Skeletal muscle tissue (tissue), 4 donors: ENCODE measurements around the gene MARK2. TPM values are rescaled to one million over a fixed set of nuclear protein-coding genes. Genes with fewer than 3 reads are reported as not detected.

Source experiments
- H3K27ac ChIP-seq: one replicate; pipeline ENCODE4 v1.7.0; 2013; ENCODE audit warnings: mild to moderate bottlenecking, low read depth, low read length, inconsistent platforms
- H3K27me3 ChIP-seq, 3 donors: one replicate each; pipeline ENCODE4 v1.7.0; 2013; ENCODE audit warnings: low read length in 3 of 3; ENCODE audit not compliant: control insufficient read depth in 3 of 3, insufficient read depth in 3 of 3
- H3K36me3 ChIP-seq, 3 donors: one replicate each; pipeline ENCODE4 v1.7.0; 2013; ENCODE audit warnings: low read length in 3 of 3; ENCODE audit not compliant: control insufficient read depth in 3 of 3, insufficient read depth in 3 of 3
- H3K4me1 ChIP-seq, 3 donors: one replicate each; pipeline ENCODE4 v1.7.0; 2013; ENCODE audit warnings: low read length in 3 of 3, mild to moderate bottlenecking in 3 of 3; ENCODE audit not compliant: control insufficient read depth in 3 of 3, insufficient read depth in 3 of 3
- H3K4me3 ChIP-seq, 3 donors: one replicate each; pipeline ENCODE4 v1.7.0; 2013; ENCODE audit warnings: low read length in 3 of 3
- H3K9ac ChIP-seq, 3 donors: one replicate each; pipeline ENCODE4 v1.7.0; 2013; ENCODE audit warnings: low read length in 3 of 3, mild to moderate bottlenecking in 3 of 3, moderate library complexity in 2 of 3, low read depth in 1 of 3
- H3K9me3 ChIP-seq, 3 donors: one replicate each; pipeline ENCODE4 v1.7.0; 2013; ENCODE audit warnings: low read length in 3 of 3; ENCODE audit not compliant: control insufficient read depth in 3 of 3
- total RNA-seq: library from RNA; depleted of rRNA; stranded (reverse); fragments of >200 nt; gene quantifications from one replicate; pipeline ENCODE4 v1.2.3, GENCODE V29; 2014
- donor health status: Osteomylitis.

MARK2 gene
- total RNA-seq, 1 donor from 2014 or later = 6.8 TPM

- Histone ChIP-seq H3K9ac (peak overlapping the region; percentile 43 to 87 (median 50)), H3K36me3 (no peaks in the 10 kb centered on the region), H3K4me1 (peaks cover 32 to 44% (median 42%) of the 10 kb centered on the region in 3 donors), H3K4me3 (peak overlapping the region; percentile 59 to 76 (median 59)), H3K27ac (peak overlapping the region; percentile 73), H3K27me3 (no peaks in the 10 kb centered on the region), H3K9me3 (no peaks in the 10 kb centered on the region)
Measured at GRCh38 chr11:63917692-63918506, 79.0 kb downstream of the MARK2 start.

- H3K9ac ChIP-seq = peak overlapping the region; percentile 43 to 87 (median 50)
- H3K4me1 ChIP-seq = peaks cover 32 to 44% (median 42%) of the 10 kb centered on the region in 3 donors
- H3K4me3 ChIP-seq = peak overlapping the region; percentile 59 to 76 (median 59)
- H3K36me3 ChIP-seq = no peaks in the 10 kb centered on the region
- H3K27ac ChIP-seq = peak overlapping the region; percentile 73
- no peaks in the 10 kb centered on the region for H3K9me3 ChIP-seq
- H3K27me3 ChIP-seq = no peaks in the 10 kb centered on the region
Measured at GRCh38 chr11:63918507-63919191, 79.7 kb downstream of the MARK2 start.

GRCh38 chr11:63919267-63920125 lies 80.6 kb downstream of the MARK2 start:
- Histone ChIP-seq H3K27me3 (no peaks in the 10 kb centered on the region), H3K4me3 (peak overlapping the region in 2 of 3 donors; percentile 30 to 76), H3K27ac (no peak overlapping the region), H3K9ac (peak overlapping the region in 1 of 3 donors; percentile 87), H3K9me3 (no peaks in the 10 kb centered on the region), H3K36me3 (no peaks in the 10 kb centered on the region), H3K4me1 (peaks cover 32 to 44% (median 42%) of the 10 kb centered on the region in 3 donors)

- Histone ChIP-seq H3K27me3 (no peaks in the 10 kb centered on the region), H3K27ac (no peak overlapping the region), H3K4me3 (peak overlapping the region in 1 of 3 donors; percentile 76), H3K9ac (peak overlapping the region in 1 of 3 donors; percentile 87), H3K36me3 (no peaks in the 10 kb centered on the region), H3K4me1 (peaks cover 32 to 42% (median 39%) of the 10 kb centered on the region in 3 donors), H3K9me3 (no peaks in the 10 kb centered on the region)
Measured at GRCh38 chr11:63920126-63920938, 81.4 kb downstream of the MARK2 start.

- Histone ChIP-seq H3K4me3 (no peak overlapping the region), H3K27ac (no peak overlapping the region), H3K27me3 (no peaks in the 10 kb centered on the region), H3K9me3 (no peaks in the 10 kb centered on the region), H3K36me3 (no peaks in the 10 kb centered on the region), H3K4me1 (peaks cover 27 to 38% (median 34%) of the 10 kb centered on the region in 3 donors), H3K9ac (no peak overlapping the region)
Measured at GRCh38 chr11:63920939-63921417, 82.1 kb downstream of the MARK2 start.

- H3K27ac ChIP-seq = no peak overlapping the region
- no peak overlapping the region for H3K9ac ChIP-seq
- no peaks in the 10 kb centered on the region for H3K36me3 ChIP-seq
- H3K4me1 ChIP-seq = peaks cover 18 to 25% (median 22%) of the 10 kb centered on the region in 3 donors
- no peak overlapping the region for H3K4me3 ChIP-seq
- no peaks in the 10 kb centered on the region for H3K27me3 ChIP-seq
- H3K9me3 ChIP-seq = no peaks in the 10 kb centered on the region
Measured at GRCh38 chr11:63922673-63923192, 83.8 kb downstream of the MARK2 start.

- H3K4me1 ChIP-seq = peaks cover 15 to 22% (median 17%) of the 10 kb centered on the region in 3 donors
- no peak overlapping the region for H3K27ac ChIP-seq
- no peaks in the 10 kb centered on the region for H3K9me3 ChIP-seq
- H3K27me3 ChIP-seq = no peaks in the 10 kb centered on the region
- H3K4me3 ChIP-seq = no peak overlapping the region
- no peaks in the 10 kb centered on the region for H3K36me3 ChIP-seq
- H3K9ac ChIP-seq = no peak overlapping the region
Measured at GRCh38 chr11:63923319-63923718, 84.4 kb downstream of the MARK2 start.

- Histone ChIP-seq H3K27ac (no peak overlapping the region), H3K36me3 (no peaks in the 10 kb centered on the region), H3K27me3 (no peaks in the 10 kb centered on the region), H3K4me1 (no peaks in the 10 kb centered on the region), H3K4me3 (no peak overlapping the region), H3K9me3 (no peaks in the 10 kb centered on the region), H3K9ac (no peak overlapping the region)
Measured at GRCh38 chr11:63929616-63930015, 90.7 kb downstream of the MARK2 start.

GRCh38 chr11:63931045-63931444 lies 92.1 kb downstream of the MARK2 start:
- no peaks in the 10 kb centered on the region for H3K9me3 ChIP-seq
- no peaks in the 10 kb centered on the region for H3K36me3 ChIP-seq
- no peaks in the 10 kb centered on the region for H3K27me3 ChIP-seq
- H3K4me3 ChIP-seq = no peak overlapping the region
- H3K9ac ChIP-seq = no peak overlapping the region
- H3K4me1 ChIP-seq = no peaks in the 10 kb centered on the region
- H3K27ac ChIP-seq = no peak overlapping the region
